Measurements from ENCODE around the gene GRK2. TPM values are rescaled to one million over a fixed set of nuclear protein-coding genes. Genes with fewer than 3 reads are reported as not detected.

The GRK2 gene
- total and polyA plus RNA-seq, 2 of the 13 experiments (the other 11 are each of a cell fraction or from before 2014, with no cell fraction given) = 31.3 to 42.4 TPM

GRCh38 chr11:67240576-67241389, 25.5 kb upstream of the GRK2 start:
- Histone ChIP-seq H3K27me3 (ENCODE audit: control insufficient read depth in 1 of 2, insufficient read depth in 2 of 2, low read length in 2 of 2) (no peaks in the 10 kb centered on the region; a peak in 1 of 5 replicates), H3K9ac (ENCODE audit: insufficient read depth, low read depth, low read length) (peak overlapping the region; percentile 91), H3K9me3 (ENCODE audit: low read length) (no peaks in the 10 kb centered on the region), H3K4me2 (ENCODE audit: low read depth, low read length) (peak overlapping the region; percentile 93), H3K36me3 (replicated peaks in 1 of 2; ENCODE audit: control insufficient read depth in 1 of 2, insufficient read depth in 2 of 2, low read length in 2 of 2) (peaks cover 4 to 21% of the 10 kb centered on the region in 2 experiments), H3K4me1 (ENCODE audit: insufficient read depth, low read length) (peaks cover 40% of the 10 kb centered on the region), H3K79me2 (ENCODE audit: insufficient read depth, low read length) (peaks cover 41% of the 10 kb centered on the region), H3K4me3 (replicated peaks in 1 of 3; ENCODE audit: insufficient read depth in 1 of 3, low read depth in 2 of 3, low read length in 3 of 3) (peak overlapping the region; percentile 72 to 82 (median 80)), H3K27ac (ENCODE audit: extremely low read length, insufficient read depth, low read length) (peak overlapping the region; percentile 89), H2AFZ (ENCODE audit: low read length) (no peak overlapping the region), H4K20me1 (ENCODE audit: insufficient read depth, low read length) (peaks cover 11% of the 10 kb centered on the region)
- ATAC-seq (peak; percentile 32), DNase-seq (ENCODE audit: low spot score) (peak; percentile 73), FAIRE-seq (peak; percentile 68)
- WGBS (ENCODE audit: low lambda C conversion rate) = under 1% methylated on average over 16 of the region's 16 CpGs
- intact Hi-C loops (cut with micrococcal nuclease; ENCODE audit: unreplicated experiment) (loop anchor here (10.0 kb wide), 1 partner anchor 144 kb away; no protein-coding TSS in a partner anchor), in situ Hi-C loops (cut with HindIII; ENCODE audit: extremely low pct_ligation_motif_present, low pct_unique_long_range_greater_than_20kb) (no loop called here)
- ChIA-PET POLR2A (interaction anchor here (0.6 to 3.3 kb wide), 11 partner anchors 11 to 146 kb away, joined by 3 to 20 read pairs (median 5); partner anchors contain the start of genes ANKRD13D and POLD4), CTCF (ENCODE audit: low intra/inter-chr PET ratio, low total read pairs) (no interaction called here)
- BruUV-seq (replicated peaks) = no TSS peak
- TF ChIP-seq RELA (CRISPR knock-in tag; IDR thresholded peaks at IDR 0.05) = no peak
- peak; percentile 22; the same call in 1 of the 2 replicates for TF ChIP-seq MYC (CRISPR knock-in tag; IDR thresholded peaks at IDR 0.05; ENCODE audit: borderline replicate concordance)
- TF ChIP-seq REST (IDR thresholded peaks at IDR 0.05; ENCODE audit: borderline replicate concordance in 1 of 2, low read depth in 1 of 2, low read length in 2 of 2) = 0 out of 4 replicates have a peak, but pooled peaks of 1 of the 2 experiments have one; percentile 36
- 0 out of 2 replicates have a peak, but pooled peaks have one; percentile 20 for TF ChIP-seq HDAC2 (CRISPR knock-in tag; IDR thresholded peaks at IDR 0.05)
- TF ChIP-seq ZNF274 (CRISPR knock-in tag; IDR thresholded peaks at IDR 0.05) = no peak
- TF ChIP-seq ZNF17 (CRISPR knock-in tag; IDR thresholded peaks at IDR 0.05) = no peak
- TF ChIP-seq NFIB (CRISPR knock-in tag; IDR thresholded peaks at IDR 0.05; ENCODE audit: borderline replicate concordance) = no peak
- no peak for TF ChIP-seq NFKB2 (CRISPR knock-in tag; IDR thresholded peaks at IDR 0.05; ENCODE audit: borderline replicate concordance)
- TF ChIP-seq ZZZ3 (CRISPR knock-in tag; IDR thresholded peaks at IDR 0.05; ENCODE audit: borderline replicate concordance) = no peak
- TF ChIP-seq KMT2A (CRISPR knock-in tag; IDR thresholded peaks at IDR 0.05) = peak; percentile 35; the same call in 1 of the 2 replicates

Measured in HepG2 (cell line).